LoVo (cell line): Measurements from ENCODE around the gene LRP1-AS.
A peak's percentile ranks its signal among the peaks of the same experiment; 100 is the strongest.

Source experiments
- DNase-seq: peaks from one replicate; pipeline ENCODE4 v3.0.0-alpha.2; 2016; ENCODE audit warnings: low spot score

LRP1-AS gene

DNA sequence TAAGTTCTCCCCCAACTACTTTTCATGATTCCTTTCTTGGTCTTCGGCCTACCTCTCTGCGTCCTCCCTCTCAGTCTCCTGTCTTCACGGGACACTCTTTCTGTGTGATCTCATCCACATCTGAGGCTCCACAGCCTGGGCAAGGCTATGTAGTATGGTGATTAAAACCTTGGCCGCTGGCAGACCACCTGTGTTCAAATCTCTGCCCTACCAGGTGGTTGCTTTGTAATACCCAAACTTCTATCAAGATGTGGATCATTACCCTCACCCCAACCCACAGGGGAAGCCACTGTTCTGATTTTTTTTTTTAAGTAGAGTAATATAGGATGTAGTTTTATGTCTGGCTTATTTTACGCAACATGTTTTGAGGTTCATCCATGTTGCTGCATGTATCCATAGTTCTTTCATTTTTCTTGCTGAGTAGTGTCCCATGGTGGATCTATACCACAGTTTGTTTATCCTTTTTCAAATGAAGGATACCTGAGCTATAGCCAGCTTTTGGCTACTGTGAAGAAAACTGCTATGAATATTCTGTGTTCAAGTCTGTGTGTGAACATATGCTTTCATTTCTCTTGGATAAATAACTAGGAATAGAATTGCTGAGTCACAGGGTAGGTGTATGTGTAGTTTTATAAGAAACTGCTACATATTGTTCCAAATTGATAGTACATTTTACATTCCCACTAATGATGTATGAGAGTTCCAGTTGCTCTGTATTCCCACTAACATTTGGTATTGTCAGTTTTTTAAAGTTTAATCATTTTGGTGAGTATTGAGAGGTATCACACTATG lies 27.9 kb downstream of the LRP1-AS start:
- no peak for DNase-seq

DNA sequence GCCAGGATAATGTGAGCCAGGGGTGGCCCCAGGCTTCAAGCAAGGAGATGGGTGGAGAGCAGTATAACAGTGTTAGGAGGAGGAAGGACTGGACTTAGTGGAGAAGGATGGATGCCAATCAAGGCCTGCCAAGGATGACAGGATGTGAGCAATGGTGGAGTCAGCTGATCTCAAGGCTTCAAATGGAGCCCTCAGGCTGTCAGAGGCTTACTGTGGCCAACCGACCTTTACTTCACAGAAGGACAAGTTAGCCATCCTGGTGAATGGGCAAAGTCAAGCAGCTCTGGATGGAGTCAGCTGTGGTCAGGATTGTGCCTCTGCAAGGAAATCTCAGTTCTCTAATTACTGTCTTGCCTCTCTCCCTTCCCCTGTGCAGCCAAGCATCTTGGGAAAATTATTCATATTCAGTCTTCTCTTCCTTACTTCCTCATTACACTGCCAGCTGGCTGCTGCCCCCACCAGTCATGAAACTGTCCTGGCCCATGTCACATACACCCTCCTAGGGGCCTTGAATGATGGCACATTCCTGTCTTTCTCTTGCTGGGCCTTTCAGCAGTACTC lies 28.6 kb downstream of the LRP1-AS start:
- DNase-seq: no peak

DNA sequence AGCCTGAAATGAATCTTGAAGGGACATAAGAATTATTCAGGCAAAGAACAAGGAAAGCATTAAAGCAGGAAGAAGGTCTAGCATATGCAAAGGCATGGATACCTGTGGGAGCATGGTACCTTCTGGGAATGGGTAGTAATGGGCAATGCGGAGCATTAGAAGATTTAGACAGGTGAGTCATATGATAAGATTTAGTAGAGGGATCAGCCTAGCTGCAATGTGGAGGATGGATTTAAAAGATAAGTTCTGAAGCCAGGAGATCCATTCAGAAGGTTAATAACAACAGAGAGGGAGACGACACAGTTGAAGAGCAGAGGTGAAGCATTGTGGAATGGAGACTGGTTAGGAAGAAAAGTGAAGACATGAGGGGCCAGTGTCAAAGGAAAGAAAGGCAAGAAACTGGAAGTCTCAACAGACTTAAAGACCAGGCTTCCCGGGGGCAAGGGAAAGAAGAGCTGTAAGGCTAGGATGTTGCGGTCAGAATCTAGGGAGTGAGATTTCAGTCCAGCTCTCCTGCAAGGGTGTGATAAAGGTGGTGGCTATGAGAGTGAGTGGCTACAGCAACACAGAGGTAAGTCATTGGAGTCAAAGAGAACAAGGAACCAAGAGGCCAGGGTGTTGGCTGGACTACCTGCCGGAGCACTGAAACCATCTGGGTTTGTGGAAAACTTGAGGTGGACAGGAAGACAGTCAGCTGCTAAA lies 30.7 kb downstream of the LRP1-AS start:
- no peak for DNase-seq

DNA sequence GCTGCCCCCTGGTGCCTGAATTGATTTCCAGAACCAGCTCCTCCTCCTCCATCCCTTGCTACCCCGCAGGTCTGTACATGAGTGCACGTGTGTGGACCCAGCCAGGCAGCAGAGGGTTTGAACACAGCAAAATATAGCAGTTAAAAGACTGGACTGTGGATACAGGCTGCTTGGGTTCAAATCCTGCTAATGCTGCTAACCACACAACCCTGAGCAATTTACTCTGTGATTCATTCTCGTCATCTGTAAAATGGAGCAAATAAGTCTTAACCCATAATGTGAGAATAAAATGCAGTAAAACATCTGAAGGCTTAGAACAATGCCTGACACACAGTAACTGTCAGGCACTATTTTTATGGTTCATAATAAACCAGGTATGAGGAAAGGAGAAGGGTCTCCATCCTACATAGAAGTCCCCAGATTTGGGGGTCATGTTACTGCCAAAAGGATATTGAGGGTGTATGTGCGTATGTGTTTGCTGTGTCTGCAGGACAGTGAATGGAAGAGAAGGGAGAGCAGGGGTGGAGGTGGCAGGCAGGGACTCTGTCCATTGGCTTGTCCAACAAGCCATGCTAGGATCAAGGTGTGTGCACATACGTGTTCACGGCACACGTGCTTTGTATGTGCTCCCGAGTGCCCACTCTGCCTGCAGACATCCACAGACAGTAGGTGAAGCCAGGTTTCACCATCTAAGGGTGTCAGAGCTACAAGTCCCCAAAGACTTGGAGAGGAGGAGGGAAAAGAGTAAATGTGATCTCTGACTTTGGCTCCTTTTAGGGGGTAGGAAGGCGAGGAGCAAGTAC lies 34.7 kb downstream of the LRP1-AS start:
- no peak for DNase-seq

DNA sequence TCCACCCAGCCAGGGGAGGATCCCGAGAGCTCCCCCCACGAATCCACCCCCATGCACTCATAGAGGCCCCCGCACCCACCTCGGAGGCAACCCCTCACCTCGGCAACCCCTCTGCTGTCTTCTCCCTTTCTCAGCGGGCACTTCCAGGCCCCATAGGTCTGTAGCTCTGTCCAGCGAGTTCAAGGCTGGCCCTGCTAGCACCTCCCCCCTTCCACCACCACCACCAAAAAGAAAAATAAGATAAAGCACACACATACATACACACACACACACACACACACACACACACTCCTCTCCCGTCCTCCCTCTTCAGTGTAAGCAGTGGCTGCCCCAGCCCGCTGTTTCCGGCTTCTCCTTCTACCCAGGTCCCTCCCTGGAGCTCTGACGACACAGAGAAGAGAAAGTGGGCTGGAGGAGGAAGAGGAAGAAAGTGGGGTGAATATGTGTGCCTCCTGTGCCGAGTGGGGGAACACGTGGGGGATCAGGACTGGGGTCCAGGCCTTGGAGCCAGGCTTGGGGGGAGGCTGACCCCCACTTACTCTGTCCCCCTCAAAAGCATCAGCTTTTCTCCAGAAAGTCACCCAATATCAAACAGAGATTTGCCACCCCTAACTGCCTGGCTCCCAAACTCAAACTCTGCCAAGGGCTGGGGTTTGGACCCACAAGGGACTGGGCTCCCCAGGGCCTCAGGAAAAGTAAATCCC lies 36.2 kb downstream of the LRP1-AS start, which contains the start of gene STAT6:
Gene STAT6 (minus strand): TSS at position 332 of the 704 bp plus-strand sequence. CDS start 3,084 bp downstream, outside the sequence.
- peak; percentile 85 for DNase-seq

DNA sequence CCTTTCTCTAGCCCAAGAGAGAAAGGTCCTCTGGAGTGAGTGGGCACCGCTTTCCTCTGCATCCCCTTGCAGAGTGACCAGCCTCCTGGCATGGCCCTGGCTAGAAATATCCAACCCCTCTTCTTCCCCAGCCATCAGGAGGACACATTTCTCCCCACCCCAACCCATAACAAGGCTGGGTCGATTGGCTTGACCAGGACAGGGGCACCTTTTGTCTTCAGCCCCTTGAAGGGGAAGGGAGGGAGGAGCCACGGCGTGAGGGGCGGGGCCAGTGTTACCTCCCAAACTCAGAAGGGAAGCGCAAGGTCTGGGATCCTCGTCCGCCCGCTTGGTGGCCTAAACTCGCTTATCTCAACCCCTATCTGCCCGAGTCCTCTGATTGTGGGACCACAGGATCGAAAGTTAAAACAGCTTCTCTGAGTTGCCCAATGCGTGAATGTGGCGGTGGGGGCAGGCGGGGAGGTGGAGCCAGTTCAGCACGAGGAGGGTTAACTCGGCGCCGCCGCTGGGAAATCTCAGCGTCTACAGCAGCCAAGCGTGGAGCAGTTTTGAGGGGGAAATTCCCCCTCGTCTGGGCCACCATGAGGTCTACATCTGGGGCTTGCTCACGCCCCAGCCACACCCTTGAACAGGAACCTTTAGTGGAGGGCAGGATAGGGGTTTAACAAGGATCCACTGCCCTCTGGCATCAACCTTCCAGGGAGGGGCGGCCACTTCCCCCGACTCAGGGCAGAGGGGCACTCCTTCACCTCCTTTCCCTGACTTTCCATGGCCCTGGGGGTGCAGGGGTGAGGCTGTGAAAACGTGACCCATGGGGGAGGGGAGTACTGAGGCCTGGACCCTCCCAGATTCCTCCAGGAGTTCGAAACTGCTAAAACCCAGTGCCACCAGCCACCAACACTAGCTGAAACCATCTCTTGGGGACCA lies 37.1 kb downstream of the LRP1-AS start:
- peak; percentile 65 for DNase-seq

DNA sequence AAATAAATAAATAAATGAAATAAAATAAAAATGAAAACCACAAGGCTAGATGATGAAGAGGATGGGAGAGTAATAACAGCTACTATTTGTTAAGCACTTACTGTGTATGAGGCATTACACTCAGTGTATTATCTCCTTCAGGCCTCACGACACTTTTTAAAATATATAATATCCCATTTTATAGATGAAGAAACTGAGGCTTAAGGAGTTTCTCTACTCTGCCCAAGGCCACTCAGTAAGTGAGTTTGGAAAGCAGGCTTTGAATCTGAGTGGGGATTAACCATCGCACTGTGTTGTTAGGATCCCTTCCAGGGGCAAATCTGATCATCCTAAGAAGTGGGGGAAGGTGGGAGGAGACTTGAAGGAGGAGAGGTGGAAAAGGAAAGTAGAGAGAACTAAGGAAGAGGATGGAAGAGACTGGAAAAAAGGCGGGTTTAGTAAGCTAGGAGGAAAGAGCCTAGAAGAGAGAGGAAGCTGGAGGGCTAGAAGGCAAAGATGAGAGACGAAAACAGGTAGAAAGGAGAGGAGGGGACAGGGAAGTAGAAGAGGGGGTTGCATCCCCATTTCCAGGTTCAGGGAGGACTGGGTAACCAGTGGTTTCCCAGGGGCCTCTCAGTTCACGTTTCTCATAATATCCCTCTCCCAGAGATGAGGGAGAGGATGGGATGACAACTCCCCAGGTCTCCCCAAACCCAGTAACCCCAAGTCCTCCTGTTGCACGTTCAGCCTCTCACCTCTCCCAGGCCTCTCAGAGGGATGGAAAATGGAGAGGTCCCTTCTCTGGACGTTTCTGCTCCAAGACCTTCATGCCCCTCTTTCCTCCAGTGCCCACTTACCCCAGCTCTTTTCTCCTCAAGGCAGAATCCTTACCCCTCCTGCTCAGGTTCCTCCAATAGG lies 38.0 kb downstream of the LRP1-AS start:
- DNase-seq: no peak

DNA sequence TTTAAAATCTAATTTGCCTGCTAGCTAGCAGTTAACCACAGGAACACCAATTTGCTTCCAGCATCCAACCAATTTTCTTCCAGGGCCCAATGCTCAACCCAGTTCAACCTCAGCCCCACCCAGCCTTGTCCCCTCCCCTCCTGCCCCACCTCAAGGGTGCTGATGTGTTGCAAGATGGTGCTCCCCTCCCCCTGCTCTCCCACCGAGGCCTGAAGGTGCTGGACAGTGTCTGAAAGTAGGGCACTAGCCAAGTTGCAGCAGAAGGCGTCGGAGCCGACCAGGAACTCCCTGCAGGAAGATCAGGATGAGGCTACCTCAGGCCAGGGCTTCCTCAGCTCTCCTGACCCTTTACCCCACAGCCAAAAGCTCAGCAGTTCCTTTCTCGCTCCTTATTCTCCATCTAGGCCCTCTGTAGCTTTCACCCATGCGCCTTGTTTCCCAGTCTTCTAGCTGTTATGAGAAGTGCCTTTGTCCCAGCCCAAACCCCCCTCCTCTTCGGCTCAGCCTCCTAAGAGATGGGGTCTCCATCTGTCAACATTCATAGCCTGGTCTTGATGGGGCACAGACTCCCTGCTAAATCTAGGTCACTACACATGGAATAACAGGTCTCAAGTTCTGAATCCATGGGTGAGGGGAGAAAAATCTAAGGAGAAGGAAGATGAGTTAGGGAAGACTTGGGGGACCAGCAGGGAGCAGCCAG lies 39.8 kb downstream of the LRP1-AS start:
- DNase-seq: no peak

DNA sequence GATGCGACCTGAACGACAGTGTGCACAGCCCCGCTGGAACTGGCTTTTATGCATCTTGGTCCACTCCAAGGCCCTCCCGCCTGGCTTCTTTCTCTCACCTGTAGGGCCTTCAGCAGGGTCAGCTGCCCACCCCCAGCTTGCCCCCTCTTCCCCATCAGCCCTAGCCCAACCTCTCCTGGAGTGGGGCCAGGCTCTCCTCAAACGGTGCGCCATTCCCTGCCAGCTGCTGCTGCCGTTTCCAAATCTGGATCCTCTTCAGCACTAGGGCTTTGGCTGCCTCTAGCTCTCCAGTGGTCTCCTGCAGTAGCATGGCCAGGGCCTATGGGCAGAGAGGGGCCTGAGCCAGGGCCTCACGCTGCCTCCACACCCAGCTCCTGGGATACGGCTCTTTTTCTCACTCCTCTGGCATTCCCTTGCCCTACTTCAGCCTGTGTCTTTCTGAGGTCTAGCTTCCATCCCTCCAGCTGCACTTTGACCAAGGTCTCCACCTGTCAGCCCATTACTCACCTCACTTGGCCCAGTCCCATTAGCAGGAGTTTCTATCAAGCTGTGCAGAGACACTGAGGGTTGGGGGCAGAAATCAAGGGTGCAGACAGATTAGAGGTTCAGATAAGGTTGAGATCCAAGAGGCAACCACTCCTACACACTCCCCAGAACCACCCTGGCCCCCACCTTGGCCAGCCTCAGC lies 41.3 kb downstream of the LRP1-AS start:
- DNase-seq: no peak

DNA sequence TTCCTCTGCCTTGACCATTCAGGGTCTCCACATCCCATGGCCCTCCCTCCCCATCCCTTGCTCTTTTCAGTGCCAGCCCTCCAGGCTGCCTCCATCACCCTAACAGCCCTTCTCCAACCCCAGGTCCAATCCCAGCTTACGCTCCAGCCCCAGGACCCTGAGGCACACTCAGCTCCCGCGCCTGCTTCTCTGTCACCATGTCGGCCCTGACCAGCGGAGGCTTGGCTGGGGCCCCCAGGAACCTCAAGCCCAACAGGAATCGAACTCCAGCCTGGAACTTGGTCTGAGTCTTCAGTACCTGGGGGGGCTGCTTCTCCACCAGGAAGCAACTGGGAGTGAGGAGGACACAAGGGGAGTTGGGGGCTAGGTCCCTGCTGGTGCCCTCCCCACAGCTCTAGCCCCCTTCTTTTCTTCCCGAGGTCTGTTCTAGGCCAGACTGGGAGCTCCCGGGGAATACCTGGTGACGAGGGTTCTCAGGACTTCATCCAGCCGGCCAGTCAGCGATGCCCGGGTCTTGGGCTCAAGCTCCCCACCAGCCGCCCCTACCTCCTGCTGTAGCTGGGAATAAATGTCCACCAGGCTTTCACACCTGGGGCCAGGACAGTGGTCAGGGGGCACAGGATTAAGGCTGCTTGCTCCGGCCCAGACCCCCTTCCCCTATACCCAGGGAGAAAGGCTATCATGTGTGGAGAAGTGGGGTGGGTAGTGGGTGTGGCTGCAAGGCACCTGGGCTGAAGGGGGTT lies 42.2 kb downstream of the LRP1-AS start:
- no peak for DNase-seq

DNA sequence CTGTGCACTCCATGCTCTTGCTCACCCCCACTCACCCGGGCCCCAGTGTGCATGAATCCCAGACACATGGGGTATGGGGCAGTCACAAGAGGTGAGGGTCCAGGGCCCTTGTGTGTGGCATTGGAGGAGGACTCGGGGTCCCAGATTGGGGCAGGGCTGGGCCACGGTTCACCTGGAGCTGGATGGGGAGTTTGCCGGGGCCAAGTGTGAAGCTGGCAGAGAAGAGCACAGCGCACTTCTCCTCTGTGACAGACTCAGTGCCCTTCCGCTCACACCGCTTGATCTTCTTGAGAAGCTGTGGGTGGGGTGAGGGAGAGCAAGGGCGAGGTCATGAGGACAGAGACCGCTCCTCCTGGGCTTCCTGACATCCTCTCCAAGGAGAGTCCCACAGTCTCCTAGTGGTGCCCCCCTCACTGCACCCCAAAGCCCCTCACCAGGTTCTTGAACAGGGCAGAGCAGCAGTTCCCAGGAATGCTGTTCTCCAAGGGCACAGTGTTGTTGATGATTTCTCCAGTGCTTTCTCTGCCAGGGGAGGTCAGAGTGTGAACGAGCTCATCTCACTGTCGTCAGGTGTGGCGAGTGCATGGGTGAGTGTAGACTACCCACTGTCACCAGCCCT lies 43.0 kb downstream of the LRP1-AS start:
- DNase-seq: no peak

DNA sequence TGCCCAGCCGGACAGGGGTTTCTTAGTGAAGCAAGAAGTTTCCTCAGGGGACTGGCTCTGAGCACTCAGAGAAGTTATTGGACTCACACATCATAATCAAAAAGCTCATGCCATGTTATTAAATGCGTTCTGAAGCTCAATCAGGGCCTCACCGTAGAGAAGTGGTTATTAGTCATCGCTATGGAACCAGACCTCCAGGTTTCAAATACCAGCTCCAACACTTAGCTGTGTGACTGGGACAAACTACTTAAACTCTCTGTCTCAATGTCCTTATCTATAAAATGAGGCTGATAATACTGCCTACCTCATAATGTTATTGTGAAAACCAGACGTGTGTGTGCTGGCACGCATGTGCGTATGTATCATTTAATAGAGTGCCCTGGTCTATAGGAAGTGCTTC lies 43.6 kb downstream of the LRP1-AS start:
- DNase-seq: no peak

DNA sequence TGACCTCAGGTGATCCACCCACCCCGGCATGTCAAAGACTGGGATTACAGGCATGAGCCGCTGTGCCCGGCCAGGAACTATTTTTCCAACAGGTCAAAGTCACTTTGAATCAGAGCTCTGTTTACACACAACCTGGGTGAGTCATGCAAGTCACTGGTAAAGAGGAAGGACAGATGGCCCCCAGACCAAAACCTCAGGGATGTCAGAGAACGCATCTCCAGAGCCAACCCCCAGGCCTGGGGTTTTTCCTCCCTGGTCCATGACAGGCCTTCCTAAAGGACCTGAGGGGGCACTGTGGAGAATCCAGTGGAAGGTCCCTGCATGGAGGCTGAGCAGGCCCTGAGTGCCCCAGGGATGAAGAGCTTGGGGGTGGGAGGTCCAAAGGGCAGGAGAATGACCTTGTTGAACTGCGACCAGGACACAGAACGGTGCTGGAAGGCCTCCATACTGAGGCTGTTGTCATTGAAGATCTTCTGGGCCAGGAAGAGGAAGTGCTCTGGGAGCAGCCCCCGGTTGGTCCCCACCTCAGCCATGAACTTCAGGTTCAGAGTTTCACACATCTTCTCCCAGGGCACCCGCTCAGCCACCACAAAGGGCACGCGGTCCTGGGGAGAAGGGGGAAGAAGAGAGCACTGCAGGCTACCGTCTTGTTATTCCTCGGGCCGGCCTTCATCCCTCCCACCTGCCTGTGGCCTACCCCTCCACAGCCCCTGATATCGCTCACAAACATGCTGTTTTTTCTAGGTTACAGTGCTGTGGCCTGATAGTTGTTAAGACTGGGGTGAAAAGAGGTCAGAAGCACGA lies 45.3 kb downstream of the LRP1-AS start:
- DNase-seq: peak; percentile 40

DNA sequence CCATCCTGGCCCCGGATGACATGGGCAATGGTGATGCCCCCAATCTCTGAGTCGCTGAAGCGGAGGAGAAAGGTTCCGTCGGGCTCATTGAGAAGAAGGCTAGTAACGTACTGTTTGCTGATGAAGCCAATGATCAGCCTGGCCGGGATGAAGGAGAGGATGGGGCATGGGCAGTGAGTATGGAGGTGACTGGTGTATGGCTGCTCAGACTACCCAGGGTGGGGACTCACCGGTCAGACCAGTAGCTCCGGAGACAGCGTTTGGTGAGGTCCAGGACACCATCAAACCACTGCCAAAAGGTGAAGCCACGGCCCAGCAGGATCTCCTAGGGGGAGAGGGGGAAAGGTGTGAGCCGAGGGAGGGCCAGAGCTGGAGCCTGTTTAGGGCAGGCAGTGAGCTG lies 47.7 kb downstream of the LRP1-AS start:
- DNase-seq: no peak

DNA sequence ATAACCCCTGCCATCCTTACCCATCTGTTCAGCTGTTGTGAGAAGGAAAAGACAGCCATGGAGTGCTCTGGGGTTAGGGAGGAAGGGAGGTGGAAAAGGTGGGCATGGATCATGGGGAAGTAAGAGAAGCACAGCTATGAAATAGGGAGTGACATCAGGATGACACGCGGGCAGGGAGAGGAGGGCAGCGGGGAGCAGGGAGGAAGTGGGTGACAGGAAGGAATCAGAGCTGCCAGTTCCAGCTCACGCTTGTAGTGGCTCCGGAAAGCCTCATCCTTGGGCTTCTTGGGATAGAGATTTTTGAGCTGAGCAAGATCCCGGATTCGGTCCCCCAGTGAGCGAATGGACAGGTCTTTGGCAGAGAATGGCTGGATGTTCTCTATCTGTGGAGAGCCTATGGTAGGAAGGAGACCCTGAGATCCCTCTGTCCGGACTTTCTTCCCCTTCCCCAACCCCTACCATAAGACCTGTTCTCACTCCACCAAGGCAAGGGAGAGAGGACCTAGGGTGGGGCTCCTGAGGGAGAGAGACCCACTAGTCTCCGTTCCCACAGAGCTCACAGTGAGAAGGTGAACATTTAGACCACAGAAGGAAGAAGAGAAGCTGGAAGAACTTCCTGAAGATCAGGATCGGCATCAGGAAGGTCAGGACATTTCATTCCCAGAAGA lies 48.2 kb downstream of the LRP1-AS start:
- DNase-seq: no peak

DNA sequence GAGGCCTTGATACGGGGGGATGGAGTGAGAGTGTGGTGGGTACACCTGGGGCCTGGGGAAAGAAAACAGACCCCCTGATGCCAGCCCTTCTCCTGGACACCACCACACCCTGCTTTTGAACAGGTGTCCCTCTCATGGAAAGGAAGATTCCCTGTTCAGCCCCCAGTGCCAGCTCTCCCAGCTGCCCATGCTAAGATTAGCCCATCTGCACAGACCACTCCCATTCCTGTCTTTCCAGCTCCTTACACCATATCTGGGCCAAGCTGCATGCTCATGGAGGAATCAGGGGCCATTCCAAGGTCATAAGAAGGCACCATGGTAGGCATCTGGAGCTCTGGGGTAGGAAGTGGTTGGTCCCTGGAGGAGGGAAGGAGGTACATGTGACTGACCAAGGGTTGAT lies 48.9 kb downstream of the LRP1-AS start:
- no peak for DNase-seq
